NCI-H1436 (cell line): Measurements from ENCODE around the gene LMNTD2.
"Not testable (repeated sequence)": the region's sequence is repeated elsewhere in the genome, so short reads cannot be mapped to it uniquely, and the experiment has no call there.

Experiments used
- DNase-seq: peaks from one replicate; lab custom pipeline; 2025; lab: John Stamatoyannopoulos, UW

LMNTD2 gene

DNA sequence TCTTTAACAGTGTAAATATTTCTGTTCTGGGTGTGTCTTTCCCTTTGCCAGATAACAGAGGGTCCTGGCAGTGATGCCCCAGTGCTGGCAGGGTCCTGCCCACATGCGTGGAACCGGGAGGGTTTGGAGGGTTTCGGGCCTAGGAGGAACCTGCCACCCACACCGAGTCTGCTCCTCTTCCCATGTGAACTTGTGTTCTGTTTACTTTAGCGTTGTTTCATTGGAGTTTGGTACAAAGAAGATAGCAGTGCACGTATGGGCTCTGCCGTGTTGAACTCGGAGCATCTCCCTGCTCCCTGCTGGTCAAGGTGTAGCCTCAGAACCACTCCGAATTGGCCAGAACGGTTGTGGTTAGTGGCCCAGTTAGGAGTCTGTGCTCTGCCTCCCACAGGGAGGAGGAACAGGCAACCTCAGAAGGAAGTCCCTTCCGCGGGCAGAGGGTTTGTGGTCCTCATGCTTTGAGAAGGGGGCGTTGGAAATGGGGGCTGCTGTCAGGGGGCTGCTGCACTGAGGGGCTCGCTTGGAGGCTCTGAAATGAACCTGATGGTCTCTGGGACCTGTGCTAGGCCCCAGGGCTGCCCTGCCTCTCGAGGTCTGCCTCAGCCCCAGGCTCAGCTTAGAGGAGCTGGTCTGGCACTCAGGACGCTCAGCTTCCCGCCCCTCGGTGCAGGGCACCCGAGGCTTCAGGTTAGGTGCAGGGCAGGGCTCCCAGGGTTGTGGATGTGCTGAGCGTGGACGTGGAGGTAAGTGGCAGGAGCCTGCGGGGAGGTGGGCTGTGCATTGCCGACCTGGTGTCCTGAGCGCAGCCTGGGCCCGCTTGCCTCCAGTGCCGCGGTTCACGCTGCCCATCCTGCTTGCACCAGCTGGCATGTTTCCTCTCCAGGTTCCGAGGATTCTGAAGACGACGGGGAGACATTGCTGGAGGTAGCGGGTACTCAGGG is 26.1 kb upstream of the LMNTD2 start:
- no peak for DNase-seq

DNA sequence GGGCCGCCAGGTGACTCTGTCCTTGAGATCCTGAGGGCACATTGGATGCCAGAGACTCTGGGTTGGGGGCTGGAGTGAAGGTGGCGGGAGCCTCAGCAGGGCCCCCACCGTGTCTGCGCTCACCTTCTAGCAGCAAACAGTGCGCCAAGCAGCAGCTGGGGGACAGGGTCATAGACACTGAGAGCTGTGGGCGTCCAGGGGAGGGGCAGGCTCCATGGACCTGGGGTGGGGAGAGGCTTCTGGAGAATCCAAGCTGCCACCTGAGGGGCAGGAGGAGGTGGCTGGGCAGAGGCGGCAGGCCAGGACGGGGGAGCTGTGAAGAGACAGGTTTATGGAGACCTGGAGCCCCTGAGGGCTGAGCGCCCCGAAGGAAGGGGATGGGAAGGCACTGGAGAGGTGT is 23.7 kb upstream of the LMNTD2 start:
- no peak for DNase-seq

DNA sequence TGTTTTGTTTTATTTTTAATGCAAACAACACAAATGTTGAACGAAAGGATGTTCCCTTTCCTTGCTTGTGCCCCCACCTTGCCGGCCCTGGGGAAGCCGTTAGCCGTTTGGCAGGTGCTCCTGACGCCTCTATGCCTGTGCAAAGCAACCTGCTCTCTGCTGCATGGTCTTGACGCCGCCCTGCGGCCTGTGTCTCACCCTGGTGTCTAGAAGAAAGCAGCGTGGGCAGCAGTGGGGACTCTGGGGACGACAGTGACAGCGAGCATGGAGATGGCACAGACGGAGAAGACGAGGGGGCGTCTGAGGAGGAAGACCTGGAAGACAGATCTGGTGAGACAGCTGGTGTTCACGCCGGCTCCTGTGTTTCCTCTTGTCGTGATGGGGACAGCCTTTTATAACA is 21.2 kb upstream of the LMNTD2 start:
- no peak for DNase-seq

DNA sequence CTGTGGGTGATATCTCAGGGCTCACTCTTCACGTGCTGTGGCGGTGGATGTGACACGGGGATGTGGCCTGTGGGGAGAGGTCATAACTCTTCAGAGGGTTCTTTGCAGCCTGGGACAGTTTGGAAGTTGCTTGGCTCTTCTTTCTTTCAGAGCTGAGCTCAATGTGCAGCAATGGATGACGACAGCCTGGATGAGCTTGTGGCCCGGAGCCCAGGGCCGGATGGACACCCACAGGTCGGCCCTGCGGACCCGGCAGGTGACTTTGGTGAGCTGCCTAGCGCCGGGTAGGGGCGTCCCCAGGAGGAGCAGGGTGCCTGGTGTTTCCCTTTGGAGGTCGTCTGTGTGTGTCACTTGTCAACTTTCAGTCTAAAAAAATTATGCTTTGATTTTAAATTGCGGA is 20.8 kb upstream of the LMNTD2 start:
- DNase-seq = no peak

DNA sequence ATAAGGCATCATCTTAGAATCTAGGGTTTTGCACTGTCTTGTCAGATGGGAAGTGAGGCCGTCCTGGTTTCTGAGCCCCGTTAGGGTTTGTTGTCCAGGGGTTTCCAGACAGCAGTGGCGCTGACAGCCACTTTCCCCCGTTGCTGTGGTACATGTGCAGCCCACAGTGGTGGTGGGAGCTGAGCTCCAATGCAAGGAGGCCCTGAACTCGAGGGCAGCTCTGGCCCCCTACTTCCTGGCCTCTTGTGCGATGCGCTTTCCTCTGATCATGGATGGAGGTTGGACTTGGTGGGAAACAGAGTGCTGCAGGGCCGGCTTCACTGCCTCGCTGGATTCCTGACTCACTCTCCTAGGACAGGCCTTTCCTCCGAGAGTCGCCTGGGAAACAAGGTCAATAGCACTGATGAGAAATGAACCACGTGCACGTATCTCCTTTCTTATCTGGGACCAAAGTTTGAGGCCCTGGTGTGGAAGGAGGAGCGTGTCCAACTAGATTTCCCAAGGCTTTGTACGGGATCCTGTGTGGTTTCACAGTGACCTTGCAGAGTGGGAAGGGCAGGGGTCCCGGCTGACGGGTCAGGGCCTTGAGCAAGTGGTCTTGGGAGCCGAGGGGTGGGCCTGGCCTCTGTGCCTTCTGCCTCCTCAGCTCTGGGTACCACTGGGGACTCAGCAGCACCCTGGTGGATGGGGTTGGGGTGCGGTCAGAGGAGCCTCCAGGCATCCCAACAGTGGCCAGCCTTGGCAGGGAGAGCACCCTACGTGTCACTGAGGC is 19.5 kb upstream of the LMNTD2 start:
- DNase-seq = no peak

DNA sequence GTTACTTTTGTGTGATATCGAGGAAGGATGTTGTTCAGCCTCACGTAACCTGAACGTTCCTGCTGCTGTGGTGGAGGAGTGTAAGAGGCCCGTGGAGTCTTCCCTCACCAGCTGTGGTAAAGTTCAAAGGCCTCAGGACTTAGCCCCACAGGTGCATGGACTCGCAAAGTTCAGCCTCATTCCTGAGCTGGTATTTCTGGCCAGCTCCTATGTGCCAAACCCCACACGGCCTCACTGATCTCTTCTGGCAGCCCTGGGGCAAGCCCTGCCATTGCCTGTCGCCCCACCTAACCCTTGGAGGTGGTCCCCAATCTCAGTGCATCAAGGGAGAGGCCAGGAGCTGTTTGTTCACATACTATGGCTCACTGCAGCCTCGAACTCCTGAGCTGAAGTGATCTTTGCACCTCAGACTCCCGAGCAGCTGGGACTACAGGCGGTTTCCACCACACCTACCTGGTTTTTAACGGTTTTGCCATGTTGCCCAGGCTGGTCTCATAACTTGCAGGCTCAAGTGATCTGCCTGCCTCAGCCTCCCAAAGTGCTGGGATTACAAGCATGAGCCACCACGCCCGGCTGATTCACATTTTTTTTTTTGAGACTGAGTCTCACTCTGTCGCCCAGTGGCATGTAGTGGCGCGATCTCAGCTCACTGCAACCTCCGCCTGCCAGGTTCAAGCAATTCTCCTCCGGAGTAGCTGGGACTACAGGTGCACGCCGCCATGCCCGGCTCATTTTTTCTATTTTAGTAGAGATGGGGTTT is 17.9 kb upstream of the LMNTD2 start:
- DNase-seq = no peak

DNA sequence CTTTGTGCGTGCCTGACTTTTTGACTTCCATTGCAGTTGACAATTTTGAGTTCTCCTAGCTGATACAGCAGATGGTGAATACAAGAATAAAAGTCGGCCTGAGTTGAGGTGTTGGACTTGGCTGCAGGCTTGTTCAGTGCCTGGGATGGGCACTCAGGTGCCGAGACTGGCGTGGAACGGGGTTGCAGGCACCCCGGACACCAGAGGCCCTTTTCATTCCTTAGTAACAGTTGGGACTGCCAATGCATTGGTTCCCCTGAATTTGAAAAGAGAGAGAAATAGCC is 17.0 kb upstream of the LMNTD2 start:
- DNase-seq = no peak

DNA sequence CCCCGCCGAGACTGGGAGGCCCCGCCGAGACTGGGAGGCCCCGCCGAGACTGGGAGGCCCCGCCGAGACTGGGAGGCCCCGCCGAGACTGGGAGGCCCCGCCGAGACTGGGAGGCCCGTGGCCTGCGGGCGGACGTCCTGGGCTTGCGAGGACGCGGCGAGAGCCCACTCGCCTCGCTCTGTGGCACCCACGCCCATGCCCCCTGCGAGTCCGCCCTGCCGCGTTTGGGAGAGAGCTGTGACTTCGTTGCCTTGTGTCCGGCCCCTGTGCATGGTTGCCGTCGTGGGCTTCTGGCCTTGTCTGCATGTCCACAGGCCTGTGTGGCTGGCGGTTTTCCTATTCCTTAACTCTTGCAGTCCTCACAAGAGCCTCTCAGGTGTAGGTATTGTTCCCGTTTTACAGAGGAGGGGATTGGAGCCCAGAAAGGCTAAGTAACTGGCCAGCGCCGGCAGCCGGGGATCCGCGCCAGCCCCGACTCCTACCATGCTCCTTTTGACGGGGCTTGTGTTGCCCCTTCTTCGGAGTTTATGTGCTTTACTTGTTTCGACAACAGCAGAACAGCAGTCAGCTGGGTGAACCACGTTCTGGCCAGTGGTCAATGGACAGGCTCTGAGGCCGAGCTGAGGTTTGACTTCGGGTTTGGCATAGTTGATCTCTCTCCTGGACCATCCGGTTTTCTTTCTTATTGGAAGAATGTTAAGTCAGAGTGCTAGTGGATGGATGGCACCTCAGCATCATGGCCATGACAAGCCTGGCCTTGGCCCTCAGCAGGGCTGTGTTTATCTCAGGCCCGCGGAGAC is 16.5 kb upstream of the LMNTD2 start:
- no peak for DNase-seq

DNA sequence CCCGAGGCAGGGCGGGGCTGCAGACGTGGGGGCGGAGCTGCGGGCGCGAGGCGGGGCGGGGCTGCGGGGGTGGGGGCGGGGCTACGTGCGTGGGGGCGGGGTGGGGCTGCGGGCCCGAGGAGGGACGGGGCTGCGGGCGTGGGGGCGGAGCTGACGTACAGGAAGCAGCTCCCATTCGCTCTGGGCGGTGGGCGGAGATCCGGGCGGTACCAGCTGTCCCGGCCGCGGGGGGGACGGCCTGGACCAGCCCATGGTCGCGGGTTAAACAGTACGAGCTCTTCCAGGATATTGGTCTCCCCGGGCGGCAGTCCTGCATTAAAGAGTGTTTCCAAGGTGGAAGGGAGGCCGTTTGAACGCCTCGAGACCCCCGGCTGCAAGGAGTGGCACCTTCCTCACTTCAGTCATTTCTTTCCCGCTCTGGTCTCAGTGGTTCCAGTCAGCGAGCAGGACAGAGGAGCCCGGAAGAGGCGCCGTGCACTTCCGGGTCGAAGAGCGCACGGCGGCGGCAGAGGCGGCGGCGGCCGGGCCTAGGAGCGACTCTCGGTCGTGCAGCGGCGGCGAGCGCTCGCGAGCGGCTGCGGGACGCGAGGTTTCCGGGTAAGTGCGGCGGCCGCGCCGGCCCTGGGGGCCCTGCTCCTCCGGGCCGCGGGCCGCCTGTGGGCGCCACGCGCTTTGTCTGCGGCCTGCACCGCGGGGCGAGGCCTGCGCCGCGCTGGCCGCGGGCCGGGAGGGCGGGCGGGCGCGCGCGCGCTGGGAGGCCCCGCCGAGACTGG is 15.6 kb upstream of the LMNTD2 start, which contains the start of gene PHRF1:
Gene PHRF1, plus strand, starts transcription at position 475 of the 773 bp plus-strand sequence. CDS start 5,043 bp downstream, outside the sequence.
- DNase-seq = peak; percentile 93

DNA sequence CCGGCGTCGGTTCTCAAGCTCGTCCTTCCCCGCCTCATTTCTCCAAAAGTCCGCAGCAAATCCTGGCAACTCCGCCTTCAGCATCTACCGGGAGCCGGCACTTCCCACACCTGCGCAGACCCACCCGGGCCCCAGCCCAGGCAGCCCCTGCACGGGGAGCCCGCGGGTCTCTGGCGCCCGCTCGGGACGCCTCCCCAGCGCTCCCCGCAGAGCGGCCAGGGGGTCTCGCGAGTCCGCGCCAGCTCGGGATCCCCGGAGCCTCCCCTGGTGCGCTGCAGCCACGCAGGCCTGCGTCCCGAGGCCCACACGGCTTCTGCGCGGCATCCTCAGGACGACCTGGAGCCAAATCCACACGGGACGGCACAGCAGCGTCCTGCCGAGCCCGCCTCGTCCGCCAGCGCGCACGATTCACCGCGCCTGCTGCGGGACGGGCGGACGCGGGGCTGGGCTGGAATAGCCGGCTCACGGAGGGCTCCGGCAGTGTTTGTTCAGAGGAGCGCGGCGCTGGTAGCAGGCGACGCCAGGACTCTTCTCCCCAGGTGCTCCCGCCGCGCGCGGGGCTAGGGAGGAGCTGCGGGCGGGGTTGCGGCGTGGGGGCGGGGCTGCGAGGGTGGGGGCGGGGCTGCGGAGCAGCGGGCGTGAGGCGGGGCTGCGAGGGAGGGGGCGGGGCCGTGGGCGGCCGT is 14.9 kb upstream of the LMNTD2 start:
- peak; percentile 90 for DNase-seq

DNA sequence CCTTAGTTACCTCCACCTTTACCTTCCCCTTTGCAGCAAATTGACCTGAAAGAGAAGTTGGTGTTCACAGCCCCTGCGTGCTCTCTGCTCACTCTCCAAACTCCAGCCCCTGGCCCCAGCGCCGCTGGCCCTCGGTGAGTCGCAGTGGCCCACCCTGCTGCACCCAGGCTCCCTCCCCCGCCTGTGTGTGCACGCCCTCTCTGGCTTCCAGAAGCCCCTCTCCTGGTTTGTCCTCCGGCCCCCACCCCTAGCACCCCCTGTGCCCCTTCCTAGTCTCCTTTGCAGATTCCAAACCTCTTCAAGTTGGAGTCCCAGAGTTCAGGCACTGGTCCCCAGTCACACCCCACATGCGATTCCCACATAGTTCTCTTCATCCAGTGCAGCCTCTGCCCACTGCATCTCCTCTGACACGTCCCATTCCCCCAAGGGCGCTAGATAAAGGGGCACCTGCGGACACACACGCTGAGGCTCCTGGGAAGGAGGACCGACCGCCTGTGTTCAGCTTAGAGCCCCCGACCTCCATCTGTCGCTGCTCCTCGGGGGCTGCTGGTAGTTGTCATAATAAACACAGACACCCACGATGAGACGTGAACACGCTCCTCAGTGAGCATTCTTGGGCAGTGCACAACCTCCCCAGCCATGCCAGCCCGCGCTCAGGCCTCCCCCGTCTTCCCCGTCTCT is 14.2 kb upstream of the LMNTD2 start:
- DNase-seq = no peak

DNA sequence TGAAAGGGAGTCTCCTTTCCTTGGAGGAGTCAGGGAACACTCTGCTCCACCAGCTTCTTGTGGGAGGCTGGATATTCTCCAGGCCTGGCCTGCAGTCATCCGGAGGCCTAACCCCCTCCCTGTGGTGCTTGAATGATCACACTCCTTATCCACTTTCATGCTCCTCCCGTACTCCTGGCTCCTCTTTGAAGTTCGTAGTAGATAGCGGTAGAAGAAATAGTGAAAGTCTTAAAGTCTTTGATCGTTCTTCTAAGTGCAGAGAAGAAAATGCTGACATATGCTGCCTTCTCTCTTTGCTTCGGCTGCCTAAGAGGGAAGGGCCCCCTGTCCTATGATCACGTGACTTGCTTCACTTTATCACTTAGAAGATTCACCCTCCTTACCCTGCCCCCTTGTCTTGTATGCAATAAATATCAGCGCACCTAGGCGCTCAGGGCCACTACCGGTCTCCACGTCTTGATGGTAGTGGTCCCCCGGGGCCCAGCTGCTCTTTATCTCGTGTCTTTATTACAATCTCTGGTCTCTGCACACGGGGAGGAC is 13.6 kb upstream of the LMNTD2 start:
- DNase-seq = not testable (repeated sequence)

DNA sequence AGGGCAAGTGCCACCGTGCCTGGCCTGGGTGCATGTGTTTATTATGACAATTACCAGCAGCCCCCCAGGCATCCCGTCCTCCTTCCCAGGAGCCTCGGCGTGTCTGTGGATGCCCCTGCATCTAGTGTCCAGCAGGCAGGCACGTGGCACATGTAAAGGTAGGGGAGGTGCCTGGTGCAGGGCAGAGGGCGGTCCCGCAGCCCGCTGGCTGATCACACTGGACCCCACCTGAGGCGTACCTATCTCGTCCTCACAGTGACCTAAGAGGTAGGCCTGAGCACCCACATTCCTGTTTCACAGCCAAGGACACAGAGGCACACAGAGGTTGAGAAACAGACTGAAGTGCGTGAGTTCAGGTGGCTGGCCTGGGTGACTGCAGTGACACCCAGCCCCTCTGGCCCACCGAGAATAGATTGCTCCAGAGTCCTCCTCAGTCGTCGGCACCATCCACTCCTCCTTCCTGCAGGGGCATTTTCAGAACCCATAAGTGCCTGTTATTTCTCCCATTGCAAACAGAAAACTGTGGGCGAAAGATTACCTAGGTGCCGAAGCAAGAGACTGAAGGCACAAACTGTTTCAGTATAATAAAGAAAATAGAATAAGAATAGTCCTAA is 12.7 kb upstream of the LMNTD2 start:
- DNase-seq = no peak

DNA sequence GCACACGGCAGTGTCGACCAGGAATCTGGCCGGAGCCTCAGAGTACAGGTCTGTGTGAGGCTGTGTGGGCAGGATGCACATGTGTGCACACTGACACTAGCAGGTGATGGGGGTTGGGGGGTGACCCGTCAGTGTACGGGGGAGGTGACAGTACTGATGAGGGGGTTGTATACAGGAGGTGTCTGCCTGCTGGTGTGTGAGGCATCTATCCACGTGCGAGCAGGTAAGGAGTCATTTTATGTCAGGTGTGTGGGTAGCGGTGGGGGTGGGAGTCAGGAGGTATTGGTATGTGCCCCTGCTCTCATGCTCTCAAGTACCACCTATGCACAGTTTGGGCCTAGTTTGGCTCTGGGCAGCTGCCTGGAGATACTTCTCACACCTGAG is 11.3 kb upstream of the LMNTD2 start:
- no peak for DNase-seq

DNA sequence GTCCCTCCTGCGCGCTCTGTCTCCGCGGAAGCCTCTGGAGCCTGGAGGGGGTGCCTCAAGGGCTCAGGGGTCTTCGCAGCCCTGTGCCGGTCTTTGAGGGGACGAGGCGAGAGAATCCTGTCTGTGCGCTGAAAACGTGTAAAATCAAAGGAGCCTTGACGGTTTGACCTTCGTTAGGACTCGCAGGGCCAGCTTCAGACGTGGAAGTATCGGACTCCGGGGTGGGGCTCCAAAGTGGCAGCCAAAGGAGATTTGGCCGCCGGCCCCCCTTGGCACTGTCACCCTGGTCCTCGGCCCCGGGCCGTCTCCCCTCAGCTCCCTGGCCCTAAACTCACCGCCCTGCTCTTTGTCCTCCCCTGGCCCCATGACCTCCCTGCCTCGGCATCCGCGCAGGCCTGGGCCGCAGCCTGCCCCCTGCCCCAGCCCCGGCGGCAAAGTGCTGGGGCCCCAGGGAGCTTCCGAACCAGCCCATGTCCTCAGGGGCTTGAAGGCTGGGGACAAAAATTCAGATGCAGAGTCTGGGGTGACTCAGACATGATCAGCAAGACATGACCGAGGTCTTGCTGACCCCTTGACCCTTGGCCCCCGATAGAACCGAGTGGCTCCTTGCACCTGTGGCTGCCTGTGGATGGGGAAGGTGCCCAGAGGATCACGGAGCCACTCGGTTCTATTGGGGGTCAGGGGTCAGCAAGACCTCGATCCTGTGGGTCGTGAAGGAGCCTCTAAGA is 8.8 kb upstream of the LMNTD2 start:
- DNase-seq = no peak

DNA sequence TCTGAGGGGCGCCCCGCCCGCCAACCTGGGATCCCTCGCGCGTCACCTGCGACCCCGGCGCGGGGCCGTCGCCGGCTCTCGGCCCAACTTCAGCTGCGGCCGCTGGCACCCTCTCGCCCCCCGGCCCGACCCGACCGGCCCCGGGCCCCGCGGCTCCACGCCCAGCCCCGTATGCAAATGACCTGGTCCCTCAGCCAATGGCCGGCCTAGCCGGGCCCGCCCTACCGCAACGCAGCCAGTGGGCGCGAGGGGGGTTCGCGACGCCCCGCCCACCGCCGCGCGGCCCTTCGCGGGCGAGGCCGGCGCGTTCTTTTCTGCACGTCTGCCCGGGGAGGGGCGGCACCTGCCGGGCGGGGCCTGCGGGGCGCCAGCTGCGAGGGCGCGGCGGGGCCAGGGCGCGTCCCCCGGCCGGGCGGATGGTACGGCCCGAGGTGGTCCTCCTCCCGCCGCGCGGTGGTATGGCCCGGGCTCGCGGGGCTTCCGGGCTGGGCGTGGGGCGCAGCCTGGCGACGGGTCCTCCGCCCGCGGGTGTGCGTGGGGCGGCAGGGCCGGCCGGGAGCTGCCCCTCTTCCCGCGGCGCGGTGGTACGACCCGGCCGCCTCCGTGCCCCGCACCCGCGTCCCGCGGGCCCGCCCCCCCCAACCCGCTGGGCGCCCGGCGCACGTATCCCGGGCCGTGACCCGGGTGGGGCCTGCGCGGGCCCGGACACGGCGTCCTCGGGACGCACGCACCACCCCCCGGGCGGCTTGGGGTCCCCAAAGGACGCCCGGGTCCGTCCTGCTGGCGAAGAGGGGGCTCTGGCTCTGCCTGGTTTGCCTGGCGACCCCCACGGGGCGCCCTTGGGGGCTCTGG is 8.0 kb upstream of the LMNTD2 start:
- DNase-seq = peak; percentile 93

DNA sequence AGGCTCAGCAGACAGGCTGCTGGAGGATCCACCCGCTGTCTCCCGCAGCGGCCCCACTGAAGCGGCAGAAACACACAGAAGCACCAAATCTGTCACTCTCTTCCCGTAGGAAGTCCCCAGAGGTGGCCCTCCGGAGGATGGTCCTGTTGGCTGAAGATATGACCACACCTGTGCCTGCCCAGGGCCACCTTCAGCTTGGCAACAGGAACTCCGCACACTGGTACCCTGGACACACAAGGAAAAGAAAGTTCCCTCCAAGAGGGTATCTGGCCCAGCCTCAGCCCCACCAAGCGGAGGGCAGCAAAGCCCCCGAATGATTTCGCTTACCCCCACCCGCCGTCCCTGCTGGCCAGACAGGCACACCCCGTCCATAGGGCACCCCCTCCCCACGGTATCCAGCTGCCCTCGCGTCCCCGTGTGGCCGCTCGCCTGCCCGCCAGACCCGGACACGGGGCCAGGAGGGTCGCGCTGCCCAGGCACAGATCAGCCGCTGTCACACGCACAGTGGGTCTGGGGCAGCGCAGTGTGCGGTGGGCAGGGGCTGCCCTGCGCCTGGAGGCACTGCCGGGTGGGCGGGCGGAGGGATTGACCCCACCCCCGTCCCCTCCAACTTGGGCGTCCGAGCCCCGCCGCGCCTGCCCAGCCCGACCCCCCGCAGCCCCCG is 7.2 kb upstream of the LMNTD2 start:
- DNase-seq = no peak
